BLaER1 (cell line): ENCODE measurements around the gene RBPMS2.
"Not testable (repeated sequence)": the region's sequence is repeated elsewhere in the genome, so short reads cannot be mapped to it uniquely, and the experiment has no call there.

Source experiments
- H3K27ac ChIP-seq: shearing (Covaris generic); formaldehyde crosslinking; 2 replicates; pipeline ENCODE4 v1.8.1; 2022
- H3K27me3 ChIP-seq: shearing (Covaris generic); formaldehyde crosslinking; 2 replicates; pipeline ENCODE4 v1.8.1; 2022
- H3K36me3 ChIP-seq: shearing (Covaris generic); formaldehyde crosslinking; 2 replicates; pipeline ENCODE4 v1.8.1; 2022
- H3K4me1 ChIP-seq: shearing (Covaris generic); formaldehyde crosslinking; 2 replicates; pipeline ENCODE4 v1.8.1; 2022
- H3K4me2 ChIP-seq: shearing (Covaris generic); formaldehyde crosslinking; 2 replicates; pipeline ENCODE4 v1.8.1; 2022
- H3K4me3 ChIP-seq: shearing (Covaris generic); formaldehyde crosslinking; 2 replicates; pipeline ENCODE4 v1.8.1; 2022
- H3K9ac ChIP-seq: shearing (Covaris generic); formaldehyde crosslinking; 2 replicates; pipeline ENCODE4 v1.8.1; 2022
- H3K9me3 ChIP-seq: shearing (Covaris generic); formaldehyde crosslinking; 2 replicates; pipeline ENCODE4 v1.8.1; 2022
- H4K20me1 ChIP-seq: shearing (Covaris generic); formaldehyde crosslinking; 2 replicates; pipeline ENCODE4 v1.8.1; 2022
- Cebpa-rat ChIP-seq: shearing (Covaris generic); IDR thresholded peaks from 2 replicates; pipeline ENCODE4 v1.8.1; 2022

RBPMS2 gene

GRCh38 chr15:64747578-64747977 is 27.8 kb downstream of the RBPMS2 start:
- Histone ChIP-seq H3K27ac (peak overlapping the region; percentile 16; the same call in 1 of the 2 replicates), H3K36me3 (no peaks in the 10 kb centered on the region), H3K4me3 (no peak overlapping the region), H3K9me3 (no peaks in the 10 kb centered on the region), H3K9ac (peak overlapping the region; percentile 28; the same call in 1 of the 2 replicates), H3K4me1 (peaks cover 93% of the 10 kb centered on the region), H3K27me3 (no peaks in the 10 kb centered on the region), H4K20me1 (no peaks in the 10 kb centered on the region), H3K4me2 (peak overlapping the region; percentile 90)
- TF ChIP-seq Cebpa-rat = no peak

- peak overlapping the region; percentile 90 for H3K4me2 ChIP-seq
- H3K4me3 ChIP-seq = peak overlapping the region; percentile 38
- no peaks in the 10 kb centered on the region for H4K20me1 ChIP-seq
- TF ChIP-seq Cebpa-rat = no peak
- H3K9me3 ChIP-seq = no peaks in the 10 kb centered on the region
- no peaks in the 10 kb centered on the region for H3K27me3 ChIP-seq
- H3K27ac ChIP-seq = peak overlapping the region; percentile 16; the same call in 1 of the 2 replicates
- peak overlapping the region; percentile 28; the same call in 1 of the 2 replicates for H3K9ac ChIP-seq
- peaks cover 93% of the 10 kb centered on the region for H3K4me1 ChIP-seq
- H3K36me3 ChIP-seq = no peaks in the 10 kb centered on the region
These were observed 28.5 kb downstream of the RBPMS2 start for GRCh38 chr15:64746921-64747320.

GRCh38 chr15:64746356-64746755 is 29.0 kb downstream of the RBPMS2 start:
- Histone ChIP-seq H3K9me3 (no peaks in the 10 kb centered on the region), H3K27ac (peak overlapping the region; percentile 27; the same call in 1 of the 2 replicates), H3K27me3 (no peaks in the 10 kb centered on the region), H3K4me2 (peak overlapping the region; percentile 90), H3K4me3 (peak overlapping the region; percentile 38), H3K9ac (peak overlapping the region; percentile 28; the same call in 1 of the 2 replicates), H3K36me3 (no peaks in the 10 kb centered on the region), H3K4me1 (peaks cover 93% of the 10 kb centered on the region), H4K20me1 (no peaks in the 10 kb centered on the region)
- no peak for TF ChIP-seq Cebpa-rat

- H3K4me1 ChIP-seq = peaks cover 93% of the 10 kb centered on the region
- H4K20me1 ChIP-seq = no peaks in the 10 kb centered on the region
- no peak overlapping the region for H3K4me3 ChIP-seq
- H3K27ac ChIP-seq = peak overlapping the region; percentile 70
- H3K9me3 ChIP-seq = no peaks in the 10 kb centered on the region
- no peak overlapping the region for H3K9ac ChIP-seq
- H3K36me3 ChIP-seq = no peaks in the 10 kb centered on the region
- no peaks in the 10 kb centered on the region for H3K27me3 ChIP-seq
- H3K4me2 ChIP-seq = peak overlapping the region; percentile 88
- no peak for TF ChIP-seq Cebpa-rat
These were observed 31.7 kb downstream of the RBPMS2 start for GRCh38 chr15:64743691-64744090.

- H3K27ac ChIP-seq = peak overlapping the region; percentile 70
- no peaks in the 10 kb centered on the region for H3K36me3 ChIP-seq
- TF ChIP-seq Cebpa-rat = no peak
- peaks cover 93% of the 10 kb centered on the region for H3K4me1 ChIP-seq
- H4K20me1 ChIP-seq = no peaks in the 10 kb centered on the region
- 0 out of 2 replicates have a peak overlapping the region, but pooled peaks have one; percentile 28 for H3K4me3 ChIP-seq
- peak overlapping the region; percentile 41; the same call in 1 of the 2 replicates for H3K9ac ChIP-seq
- H3K27me3 ChIP-seq = no peaks in the 10 kb centered on the region
- H3K4me2 ChIP-seq = peak overlapping the region; percentile 88
- H3K9me3 ChIP-seq = no peaks in the 10 kb centered on the region
These were observed 32.5 kb downstream of the RBPMS2 start for GRCh38 chr15:64742921-64743320.

- no peaks in the 10 kb centered on the region for H3K9me3 ChIP-seq
- H3K4me3 ChIP-seq = 0 out of 2 replicates have a peak overlapping the region, but pooled peaks have one; percentile 28
- no peak for TF ChIP-seq Cebpa-rat
- H3K9ac ChIP-seq = peak overlapping the region; percentile 41; the same call in 1 of the 2 replicates
- H4K20me1 ChIP-seq = no peaks in the 10 kb centered on the region
- no peaks in the 10 kb centered on the region for H3K27me3 ChIP-seq
- peaks cover 92% of the 10 kb centered on the region for H3K4me1 ChIP-seq
- no peaks in the 10 kb centered on the region for H3K36me3 ChIP-seq
- H3K27ac ChIP-seq = peak overlapping the region; percentile 70
- H3K4me2 ChIP-seq = peak overlapping the region; percentile 88
These were observed 33.0 kb downstream of the RBPMS2 start for GRCh38 chr15:64742385-64742784.

- not testable (repeated sequence) for H3K4me3 ChIP-seq, H3K9ac ChIP-seq, H3K27ac ChIP-seq, H3K36me3 ChIP-seq, H4K20me1 ChIP-seq, H3K9me3 ChIP-seq, H3K27me3 ChIP-seq
- Histone ChIP-seq H3K4me2 (peak overlapping the region; percentile 88), H3K4me1 (peaks cover 85% of the 10 kb centered on the region)
These were observed 33.7 kb downstream of the RBPMS2 start for GRCh38 chr15:64741708-64742107.

- no peaks in the 10 kb centered on the region for H3K27me3 ChIP-seq
These were observed 34.8 kb downstream of the RBPMS2 start for GRCh38 chr15:64740311-64741170.

GRCh38 chr15:64739577-64740143 is 35.7 kb downstream of the RBPMS2 start:
- H3K9me3 ChIP-seq = no peaks in the 10 kb centered on the region
- H3K4me3 ChIP-seq = no peak overlapping the region
- H3K4me2 ChIP-seq = peak overlapping the region; percentile 88
- H3K4me1 ChIP-seq = peaks cover 68% of the 10 kb centered on the region
- peak overlapping the region; percentile 32; the same call in 1 of the 2 replicates for H3K9ac ChIP-seq
- peak overlapping the region; percentile 50; the same call in 1 of the 2 replicates for H3K27ac ChIP-seq
- no peaks in the 10 kb centered on the region for H3K36me3 ChIP-seq
- H3K27me3 ChIP-seq = no peaks in the 10 kb centered on the region
- TF ChIP-seq Cebpa-rat = no peak
- no peaks in the 10 kb centered on the region for H4K20me1 ChIP-seq

More at GRCh38 chr15:64740311-64741170, 34.8 kb downstream of the RBPMS2 start:
- H3K27ac ChIP-seq = no peak overlapping the region
- no peaks in the 10 kb centered on the region for H3K36me3 ChIP-seq
- H3K4me2 ChIP-seq = peak overlapping the region; percentile 88
- H4K20me1 ChIP-seq = no peaks in the 10 kb centered on the region
- no peaks in the 10 kb centered on the region for H3K9me3 ChIP-seq
- peaks cover 73% of the 10 kb centered on the region for H3K4me1 ChIP-seq
- no peak overlapping the region for H3K9ac ChIP-seq
- no peak overlapping the region for H3K4me3 ChIP-seq
- no peak for TF ChIP-seq Cebpa-rat

GRCh38 chr15:64739156-64739555 is 36.2 kb downstream of the RBPMS2 start:
- Histone ChIP-seq H3K4me1 (peaks cover 67% of the 10 kb centered on the region), H3K9ac (peak overlapping the region; percentile 32; the same call in 1 of the 2 replicates), H3K36me3 (no peaks in the 10 kb centered on the region), H3K4me3 (no peak overlapping the region), H3K27me3 (no peaks in the 10 kb centered on the region), H3K9me3 (no peaks in the 10 kb centered on the region), H3K27ac (peak overlapping the region; percentile 50; the same call in 1 of the 2 replicates), H4K20me1 (no peaks in the 10 kb centered on the region), H3K4me2 (peak overlapping the region; percentile 88)
- no peak for TF ChIP-seq Cebpa-rat
